Heart right ventricle (tissue), 16 donors: Measurements from ENCODE around the gene THEMIS. TPM values are rescaled to one million over a fixed set of nuclear protein-coding genes. Genes with fewer than 3 reads are reported as not detected.

Source experiments
- ATAC-seq, 8 donors: fragments of 200-7000 bp; cut with Tn5 transposase; one replicate each; pipeline ENCODE4 v1.9.1; 2020; ENCODE audit warnings: mild to moderate bottlenecking in 8 of 8, moderate library complexity in 8 of 8, moderate number of reproducible peaks in 1 of 8
- DNase-seq, 2 donors: peaks; one replicate each; pipeline ENCODE4 v3.0.0-alpha.2; 2020
- H3K27ac ChIP-seq, 10 donors: fragments of 200-600 bp; sonication (generic) in 2 of 10; one replicate each; pipeline versions ENCODE4 v1.5.0 to v1.8.0; 2020 to 2022; ENCODE audit warnings: mild to moderate bottlenecking in 3 of 10
- H3K27me3 ChIP-seq, 7 donors: fragments of 200-600 bp; one replicate each; pipeline ENCODE4 v1.8.0; 2021 to 2022; ENCODE audit warnings: mild to moderate bottlenecking in 2 of 7
- H3K36me3 ChIP-seq, 9 donors: fragments of 200-600 bp; sonication (generic) in 1 of 9; one replicate each; pipeline versions ENCODE4 v1.5.0 to v1.8.0; 2020 to 2022; ENCODE audit warnings: mild to moderate bottlenecking in 2 of 9
- H3K4me1 ChIP-seq, 9 donors: fragments of 200-600 bp; sonication (generic) in 1 of 9; one replicate each; pipeline versions ENCODE4 v1.5.0 to v1.8.0; 2020 to 2022; ENCODE audit warnings: mild to moderate bottlenecking in 4 of 9
- H3K4me3 ChIP-seq, 10 donors: fragments of 200-600 bp; sonication (generic) in 2 of 10; one replicate each; pipeline versions ENCODE4 v1.5.0 to v1.8.0; 2020 to 2022; ENCODE audit warnings: mild to moderate bottlenecking in 7 of 10, moderate library complexity in 2 of 10
- H3K9me3 ChIP-seq, 11 donors: fragments of 200-600 bp in 10 of 11; sonication (generic) in 2 of 11; one replicate each; pipeline versions ENCODE4 v1.5.0 to v1.8.0; 2013 to 2022; ENCODE audit warnings: mild to moderate bottlenecking in 2 of 11, control low read depth in 1 of 11, moderate library complexity in 1 of 11
- WGBS, 2 donors: extraction: QIAGEN DNeasy Blood & Tissue Kit; methylation state at CpG; one replicate each; pipeline ENCODE4 v1.1.7; 2013; ENCODE audit warnings: inconsistent platforms in 1 of 2; 5-methylcytosine and 5-hydroxymethylcytosine counted together
- intact Hi-C, 10 donors: fragments of 100-400 bp; cut with DNase I; formaldehyde crosslinking; loops; one replicate each; pipeline versions ENCODE4 v1.11.1 to v1.14.2; 2022
- polyA plus RNA-seq, 2 donors: library from polyadenylated mRNA; stranded (reverse); fragments of 200-250 nt; gene quantifications; one replicate each; pipeline ENCODE4 v1.2.3, GENCODE V29; 2013
- total RNA-seq, 10 donors: library from RNA; stranded (reverse); fragmentation: NEBNext Ultra II Directional in 3 of 10; extraction: Animal tissue kit (Norgen Biotek cat#: 25700) in 3 of 10; gene quantifications; one replicate each; pipeline versions ENCODE4 v1.2.1 to v1.2.4, GENCODE V29; 2021 to 2023
- TF ChIP-seq, protein P1 (sequence below), 9 donors: fragments of 200-600 bp; sonication (generic) in 2 of 9; IDR thresholded peaks; one replicate each; pipeline versions ENCODE4 v1.5.0 to v1.8.0; 2021 to 2022; ENCODE audit warnings: antibody characterized with exemption in 9 of 9, mild to moderate bottlenecking in 5 of 9, moderate library complexity in 1 of 9
- donor health status: Arrhythmogenic right ventricular cardiomyopathy.
- donor health status: ischemic (EF 13 %, LVEDD 7.1; RV severe dilation, severe dysfunction).
- donor health status: healthy with polysubstance abuse.
- donor health status: DM: no; HTN: yes; CAD: no.
- donor health status: DM: no; HTN: no; CAD: no.
- donor health status: ischemic (EF 25% LVEDD 6.9; RV normal size, moderate dysfunction).
- donor health status: ischemic (EF 25% LVEDD 5.7; RV mildly dilated, moderate dysfunction).
- donor health status: healthy.
- donor health status: DM: yes; HTN: yes; CAD: no.
- donor health status: Ischemic cardiomyopathy.
- donor health status: ischemic (EF 35%, LVEDD 5.7; RV mildly dilated, moderate dysfunction).
- donor health status: nonischemic (EF 11% LVEDD 7.7; RV severe dilation, severe dysfunction).
- donor health status: DM: yes; HTN: yes; CAD: no.
- donor health status: PGD.
- donor health status: ischemic (EF 29% LVEDD 5.4; RV normal size, mild dysfunction).
- donor health status: nonischemic (EF 23%, LVEDD 6.1; RV moderate dilation, normal function).

THEMIS gene
- total and polyA plus RNA-seq, 12 donors = 0.01 to 2.0 (median 0.14) TPM; not detected in 4

GRCh38 chr6:127902933-127903332 lies 2.1 kb upstream of the THEMIS start:
- Histone ChIP-seq H3K27ac (no peak overlapping the region), H3K27me3 (no peaks in the 10 kb centered on the region), H3K4me1 (peaks cover 0 to 10% (median 0%) of the 10 kb centered on the region in 9 donors), H3K9me3 (peaks cover 0 to 11% (median 0%) of the 10 kb centered on the region in 11 donors), H3K4me3 (no peak overlapping the region), H3K36me3 (no peaks in the 10 kb centered on the region)
- intact Hi-C loops = no loop called here
- 86 to 90% methylated on average over 8 of the region's 8 CpGs for WGBS, 2 donors
- TF ChIP-seq, protein P1, sequence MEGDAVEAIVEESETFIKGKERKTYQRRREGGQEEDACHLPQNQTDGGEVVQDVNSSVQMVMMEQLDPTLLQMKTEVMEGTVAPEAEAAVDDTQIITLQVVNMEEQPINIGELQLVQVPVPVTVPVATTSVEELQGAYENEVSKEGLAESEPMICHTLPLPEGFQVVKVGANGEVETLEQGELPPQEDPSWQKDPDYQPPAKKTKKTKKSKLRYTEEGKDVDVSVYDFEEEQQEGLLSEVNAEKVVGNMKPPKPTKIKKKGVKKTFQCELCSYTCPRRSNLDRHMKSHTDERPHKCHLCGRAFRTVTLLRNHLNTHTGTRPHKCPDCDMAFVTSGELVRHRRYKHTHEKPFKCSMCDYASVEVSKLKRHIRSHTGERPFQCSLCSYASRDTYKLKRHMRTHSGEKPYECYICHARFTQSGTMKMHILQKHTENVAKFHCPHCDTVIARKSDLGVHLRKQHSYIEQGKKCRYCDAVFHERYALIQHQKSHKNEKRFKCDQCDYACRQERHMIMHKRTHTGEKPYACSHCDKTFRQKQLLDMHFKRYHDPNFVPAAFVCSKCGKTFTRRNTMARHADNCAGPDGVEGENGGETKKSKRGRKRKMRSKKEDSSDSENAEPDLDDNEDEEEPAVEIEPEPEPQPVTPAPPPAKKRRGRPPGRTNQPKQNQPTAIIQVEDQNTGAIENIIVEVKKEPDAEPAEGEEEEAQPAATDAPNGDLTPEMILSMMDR (IDR thresholded peaks at IDR 0.05) = no peak
- no peak for ATAC-seq
- DNase-seq = no peak

GRCh38 chr6:127897484-127897883 lies 3.4 kb downstream of the THEMIS start:
- WGBS, 2 donors = 73 to 81% methylated on average over 2 of the region's 2 CpGs
- Histone ChIP-seq H3K36me3 (no peaks in the 10 kb centered on the region), H3K27ac (peak overlapping the region in 1 of 10 donors; percentile 4), H3K4me3 (peak overlapping the region in 1 of 10 donors; percentile 3), H3K9me3 (no peaks in the 10 kb centered on the region), H3K27me3 (no peaks in the 10 kb centered on the region), H3K4me1 (no peaks in the 10 kb centered on the region)
- DNase-seq (no peak), ATAC-seq (no peak)
- intact Hi-C loops = no loop called here
- TF ChIP-seq, protein P1 (IDR thresholded peaks at IDR 0.05) = no peak

GRCh38 chr6:127894051-127894450 lies 6.8 kb downstream of the THEMIS start:
- 71 to 74% methylated on average over 1 of the region's 1 CpG for WGBS, 2 donors
- Histone ChIP-seq H3K36me3 (no peaks in the 10 kb centered on the region), H3K27me3 (no peaks in the 10 kb centered on the region), H3K4me3 (peak overlapping the region in 1 of 10 donors; percentile 1), H3K9me3 (no peaks in the 10 kb centered on the region), H3K27ac (no peak overlapping the region), H3K4me1 (no peaks in the 10 kb centered on the region)
- DNase-seq = no peak
- ATAC-seq = no peak
- TF ChIP-seq, protein P1 (IDR thresholded peaks at IDR 0.05) = no peak
- intact Hi-C loops = no loop called here

DNA sequence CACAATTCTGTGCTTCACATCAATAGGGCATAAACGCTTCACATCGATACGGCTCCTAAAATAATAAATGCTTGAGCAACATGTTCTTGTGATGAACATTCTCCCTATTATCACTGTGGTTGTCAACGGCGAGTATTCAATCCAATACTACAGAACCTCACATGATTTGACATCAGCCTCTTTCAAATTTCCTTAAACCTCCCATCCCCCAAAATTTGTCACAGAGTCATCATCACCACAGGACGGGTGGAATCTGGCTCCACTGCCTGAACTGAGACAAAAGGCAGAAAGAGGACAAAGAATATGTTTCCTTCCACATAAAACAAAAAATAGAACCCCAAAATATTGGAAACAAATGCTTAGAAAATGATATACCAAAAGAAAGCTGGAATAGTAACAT lies 7.3 kb downstream of the THEMIS start:
- Histone ChIP-seq H3K9me3 (no peaks in the 10 kb centered on the region), H3K4me1 (no peaks in the 10 kb centered on the region), H3K4me3 (peak overlapping the region in 1 of 10 donors; percentile 1), H3K36me3 (no peaks in the 10 kb centered on the region), H3K27me3 (no peaks in the 10 kb centered on the region), H3K27ac (no peak overlapping the region)
- no peak for DNase-seq
- TF ChIP-seq, protein P1 (IDR thresholded peaks at IDR 0.05) = no peak
- intact Hi-C loops = no loop called here
- WGBS, 2 donors = 78 to 82% methylated on average over 6 of the region's 6 CpGs
- no peak for ATAC-seq
